ENCODE measurements around the gene NCOA5.

- TF ChIP-seq CTCF (IDR thresholded peaks at IDR 0.05) (no peak), ZFX (IDR thresholded peaks at IDR 0.05; ENCODE audit: borderline replicate concordance) (no peak)
Observed at GRCh38 chr20:46135856-46136633, 46.3 kb upstream of the NCOA5 start.
